ENCODE results near the gene PQBP1. TPM values are rescaled to one million over a fixed set of nuclear protein-coding genes. Genes with fewer than 3 reads are reported as not detected.

The PQBP1 gene
- total RNA-seq, 6 experiments from 2014 or later: 29.8 to 47.1 (median 35.7) TPM

DNA sequence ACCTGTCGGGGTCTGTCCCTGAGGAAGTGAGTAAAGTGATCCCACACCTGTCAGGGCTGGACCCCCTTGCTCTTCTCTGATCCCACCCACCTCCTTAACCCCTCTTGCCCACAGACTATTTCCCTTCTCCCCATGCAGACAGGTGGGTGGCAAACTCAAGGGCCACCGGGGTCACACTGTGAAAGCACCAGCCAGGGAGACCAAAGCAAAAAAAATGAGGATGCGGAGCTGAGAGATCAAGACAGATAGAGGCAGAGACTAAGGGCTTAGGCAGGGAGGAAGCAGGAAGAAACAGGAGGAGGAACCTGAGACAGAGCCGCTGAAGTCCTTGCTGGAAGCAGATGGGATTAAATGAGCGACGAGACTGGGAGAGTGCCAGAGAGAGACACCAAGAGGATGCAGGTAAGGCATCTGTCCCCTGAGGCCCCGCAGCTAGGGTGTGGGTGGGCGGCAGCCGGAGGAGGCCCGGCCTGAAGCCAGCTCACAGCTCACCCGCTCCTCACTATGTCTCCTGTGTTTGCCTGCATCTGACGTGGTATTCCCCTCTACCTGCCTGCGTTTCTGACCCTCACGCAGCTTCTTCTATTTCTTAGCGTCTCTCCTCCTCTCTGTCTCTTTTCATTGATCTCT is 7.3 kb upstream of the PQBP1 start:
- ATAC-seq (no peak), DNase-seq (no peak)
- no peak for TF ChIP-seq POLR2A (IDR thresholded peaks at IDR 0.05)
- TF ChIP-seq, protein P1, sequence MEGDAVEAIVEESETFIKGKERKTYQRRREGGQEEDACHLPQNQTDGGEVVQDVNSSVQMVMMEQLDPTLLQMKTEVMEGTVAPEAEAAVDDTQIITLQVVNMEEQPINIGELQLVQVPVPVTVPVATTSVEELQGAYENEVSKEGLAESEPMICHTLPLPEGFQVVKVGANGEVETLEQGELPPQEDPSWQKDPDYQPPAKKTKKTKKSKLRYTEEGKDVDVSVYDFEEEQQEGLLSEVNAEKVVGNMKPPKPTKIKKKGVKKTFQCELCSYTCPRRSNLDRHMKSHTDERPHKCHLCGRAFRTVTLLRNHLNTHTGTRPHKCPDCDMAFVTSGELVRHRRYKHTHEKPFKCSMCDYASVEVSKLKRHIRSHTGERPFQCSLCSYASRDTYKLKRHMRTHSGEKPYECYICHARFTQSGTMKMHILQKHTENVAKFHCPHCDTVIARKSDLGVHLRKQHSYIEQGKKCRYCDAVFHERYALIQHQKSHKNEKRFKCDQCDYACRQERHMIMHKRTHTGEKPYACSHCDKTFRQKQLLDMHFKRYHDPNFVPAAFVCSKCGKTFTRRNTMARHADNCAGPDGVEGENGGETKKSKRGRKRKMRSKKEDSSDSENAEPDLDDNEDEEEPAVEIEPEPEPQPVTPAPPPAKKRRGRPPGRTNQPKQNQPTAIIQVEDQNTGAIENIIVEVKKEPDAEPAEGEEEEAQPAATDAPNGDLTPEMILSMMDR (IDR thresholded peaks at IDR 0.05): no peak
- H3K36me3 ChIP-seq: no peaks in the 10 kb centered on the region
- H3K27ac ChIP-seq: no peak overlapping the region
- 55% methylated on average over 11 of the region's 15 CpGs for WGBS (ENCODE audit: insufficient coverage, low coverage, low lambda C conversion rate, missing lambda C conversion rate)
- H3K4me3 ChIP-seq: peak overlapping the region in 1 of 3 donors; percentile 60
- H3K27me3 ChIP-seq: no peaks in the 10 kb centered on the region
- intact Hi-C loops (cut with DNase I): no loop called here
- H3K9me3 ChIP-seq: no peaks in the 10 kb centered on the region
- H3K4me1 ChIP-seq: no peaks in the 10 kb centered on the region

DNA sequence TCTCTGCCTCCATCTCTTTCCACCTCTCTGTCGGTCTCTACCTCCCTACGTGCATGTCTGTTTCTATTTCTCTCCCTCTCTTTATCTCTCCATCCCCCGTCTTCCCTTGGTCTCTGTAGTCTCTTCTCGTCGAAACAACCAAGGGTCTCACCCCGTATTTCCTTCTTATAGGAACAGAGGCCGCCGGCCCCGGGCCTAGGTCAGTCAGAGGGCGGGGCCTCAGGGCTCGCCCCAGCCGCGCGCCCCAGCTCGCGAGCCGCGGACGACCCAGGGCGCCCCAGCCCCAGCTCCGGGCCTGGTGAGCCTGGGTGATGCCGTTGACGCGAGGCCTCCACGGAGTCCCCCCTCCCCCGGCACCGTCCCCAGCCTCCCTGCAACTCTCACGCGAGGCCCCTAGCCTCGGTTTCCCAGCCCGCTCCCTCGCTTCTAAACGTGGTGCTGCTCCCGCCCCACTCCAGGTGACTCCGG is 6.8 kb upstream of the PQBP1 start:
- no peak for TF ChIP-seq POLR2A (IDR thresholded peaks at IDR 0.05)
- TF ChIP-seq, protein P1 (IDR thresholded peaks at IDR 0.05): no peak
- Histone ChIP-seq H3K36me3 (no peaks in the 10 kb centered on the region), H3K9me3 (no peaks in the 10 kb centered on the region), H3K4me3 (peak overlapping the region; percentile 45 to 60 (median 58)), H3K4me1 (no peaks in the 10 kb centered on the region), H3K27ac (peak overlapping the region in 1 of 3 donors; percentile 21), H3K27me3 (no peaks in the 10 kb centered on the region)
- 31% methylated on average over 21 of the region's 35 CpGs for WGBS (ENCODE audit: insufficient coverage, low coverage, low lambda C conversion rate, missing lambda C conversion rate)
- peak; percentile 32 to 45 (median 41) for ATAC-seq
- DNase-seq: peak in 1 of 3 donors; percentile 28
- intact Hi-C loops (cut with DNase I): no loop called here

DNA sequence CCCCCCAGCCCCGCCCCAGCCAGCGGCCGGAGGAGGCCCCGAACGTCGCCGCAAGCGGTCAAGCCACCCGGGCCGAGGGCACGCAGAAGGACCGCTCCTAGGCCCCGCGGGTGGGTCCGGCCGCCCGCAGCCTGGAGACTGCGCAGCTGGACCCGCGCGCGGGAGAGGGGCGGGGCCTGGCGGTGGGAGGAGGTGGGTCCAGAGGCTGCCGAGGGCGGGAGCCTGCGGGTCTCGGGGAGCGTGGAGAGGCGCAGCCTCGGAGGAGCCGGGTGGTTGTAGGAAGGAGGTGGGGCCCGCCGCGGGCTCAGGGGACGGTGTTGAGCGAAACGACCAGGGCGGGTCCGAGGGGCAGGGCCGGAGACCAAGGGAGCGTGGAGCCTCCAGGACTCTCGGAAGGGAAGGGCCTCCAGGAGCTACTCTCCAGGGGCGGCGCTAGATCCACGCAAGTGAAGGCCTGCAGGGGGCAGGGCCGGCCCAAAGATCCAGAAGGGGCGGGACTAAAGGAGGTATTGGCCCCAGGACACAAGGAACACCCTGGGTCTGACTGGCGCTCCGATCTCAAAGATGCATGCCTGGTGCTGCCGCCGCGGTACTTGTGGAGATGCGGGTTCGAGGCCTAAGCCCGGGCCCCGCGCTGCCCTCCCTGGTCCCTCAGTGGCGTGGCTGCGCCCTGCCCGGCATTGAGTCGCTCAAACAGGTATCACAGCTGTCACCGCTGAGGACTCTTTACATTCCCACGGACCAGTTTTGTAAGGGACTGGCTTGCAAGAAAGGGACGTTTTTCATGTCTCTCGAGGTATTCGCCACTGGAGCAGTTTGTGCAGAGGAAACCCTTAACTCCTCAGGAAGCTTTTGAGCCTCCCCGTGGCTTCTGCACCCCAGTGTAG is 6.1 kb upstream of the PQBP1 start:
- no peak for TF ChIP-seq POLR2A (IDR thresholded peaks at IDR 0.05)
- TF ChIP-seq, protein P1 (IDR thresholded peaks at IDR 0.05): peak; percentile 32 to 58 (median 46)
- H3K27ac ChIP-seq: peak overlapping the region in 1 of 3 donors; percentile 21
- no peaks in the 10 kb centered on the region for H3K4me1 ChIP-seq
- H3K9me3 ChIP-seq: no peaks in the 10 kb centered on the region
- H3K36me3 ChIP-seq: no peaks in the 10 kb centered on the region
- intact Hi-C loops (cut with DNase I): no loop called here
- DNase-seq (peak; percentile 84 to 87 (median 85)), ATAC-seq (peak; percentile 94 to 97 (median 96))
- no peaks in the 10 kb centered on the region for H3K27me3 ChIP-seq
- WGBS (ENCODE audit: insufficient coverage, low coverage, low lambda C conversion rate, missing lambda C conversion rate): 31% methylated on average over 14 of the region's 68 CpGs
- peak overlapping the region; percentile 45 to 60 (median 58) for H3K4me3 ChIP-seq

DNA sequence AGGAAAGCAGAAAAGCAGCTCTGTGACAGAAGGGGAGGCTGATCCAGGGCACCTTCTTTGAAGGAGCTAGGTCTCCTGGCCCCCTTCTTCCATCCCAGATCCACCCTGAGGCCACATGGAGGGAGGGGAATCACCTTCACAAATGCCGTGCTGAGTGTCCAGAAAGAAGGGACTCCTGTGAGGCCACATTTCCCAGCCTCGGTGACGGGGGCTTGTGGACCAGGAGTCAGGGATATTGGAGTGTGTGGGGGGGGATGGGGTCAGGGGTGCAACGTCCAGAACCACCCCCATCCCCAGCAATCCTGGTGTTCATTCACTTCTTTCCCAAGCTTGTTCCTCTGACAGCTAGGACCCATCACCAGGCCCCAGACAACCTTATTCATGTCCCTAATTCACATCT is 4.8 kb upstream of the PQBP1 start:
- DNase-seq (no peak), ATAC-seq (no peak)
- intact Hi-C loops (cut with DNase I): no loop called here
- H3K9me3 ChIP-seq: no peaks in the 10 kb centered on the region
- TF ChIP-seq POLR2A (IDR thresholded peaks at IDR 0.05): no peak
- TF ChIP-seq, protein P1 (IDR thresholded peaks at IDR 0.05): no peak
- no peaks in the 10 kb centered on the region for H3K27me3 ChIP-seq
- no peak overlapping the region for H3K4me3 ChIP-seq
- 13% methylated on average over 1 of the region's 4 CpGs for WGBS (ENCODE audit: insufficient coverage, low coverage, low lambda C conversion rate, missing lambda C conversion rate)
- H3K4me1 ChIP-seq: no peaks in the 10 kb centered on the region
- no peak overlapping the region for H3K27ac ChIP-seq
- no peaks in the 10 kb centered on the region for H3K36me3 ChIP-seq

Measured in right lobe of liver (tissue), 6 donors.